MCF 10A (cell line): Measurements from ENCODE around the gene TCF4. TPM values are rescaled to one million over a fixed set of nuclear protein-coding genes. Genes with fewer than 3 reads are reported as not detected.

ENCODE experiments used
- BruUV-seq: library from RNA; stranded (reverse); fragments of 400-500 nt; replicated peaks from 2 replicates; lab custom pipeline; 2021; lab: Mats Ljungman, UMichigan
- CTCF ChIA-PET: fragments of 300-600 bp; sonication (Branson Sonifier 250); formaldehyde crosslinking; extraction: SDS; loops from one replicate; lab custom pipeline; 2021; ENCODE audit warnings: antibody characterized with exemption, inconsistent platforms; lab: Yijun Ruan, JAX
- POLR2A ChIA-PET: fragments of 300-600, 350-650 bp; sonication (Branson Sonifier 250); formaldehyde crosslinking; extraction: SDS; loops from one replicate; lab custom pipeline; 2020; ENCODE audit warnings: antibody characterized with exemption, inconsistent platforms; lab: Yijun Ruan, JAX
- DNase-seq: peaks from one replicate; pipeline ENCODE4 v3.0.0-alpha.2; 2018; ENCODE audit not compliant: unreplicated experiment
- H3K27ac Mint-ChIP-seq: one replicate; pipeline ENCODE4 v1.8.0; 2022; ENCODE audit warnings: mild to moderate bottlenecking, low read depth, mixed read lengths; ENCODE audit not compliant: unreplicated experiment
- H3K27me3 Mint-ChIP-seq: one replicate; pipeline ENCODE4 v1.8.0; 2022; ENCODE audit warnings: mixed read lengths; ENCODE audit not compliant: insufficient read depth, unreplicated experiment
- H3K36me3 Mint-ChIP-seq: one replicate; pipeline ENCODE4 v1.8.0; 2022; ENCODE audit warnings: mild to moderate bottlenecking, moderate library complexity, mixed read lengths; ENCODE audit not compliant: insufficient read depth, unreplicated experiment
- H3K4me1 Mint-ChIP-seq: one replicate; pipeline ENCODE4 v1.8.0; 2022; ENCODE audit warnings: mixed read lengths; ENCODE audit not compliant: insufficient read depth, unreplicated experiment
- H3K4me3 Mint-ChIP-seq: one replicate; pipeline ENCODE4 v1.8.0; 2022; ENCODE audit warnings: mild to moderate bottlenecking, moderate library complexity, mixed read lengths; ENCODE audit not compliant: unreplicated experiment
- H3K9me3 Mint-ChIP-seq: one replicate; pipeline ENCODE4 v1.8.0; 2022; ENCODE audit warnings: mixed read lengths; ENCODE audit not compliant: unreplicated experiment
- intact Hi-C: fragments of 100-400 bp; cut with micrococcal nuclease; formaldehyde crosslinking; loops from 2 replicates; pipeline ENCODE4 v1.14.1; 2022
- total RNA-seq: library from RNA; stranded (reverse); gene quantifications from 2 replicates; pipeline ENCODE4 v1.2.3, GENCODE V29; 2022
- TF ChIP-seq, protein P1 (sequence below): fragments of 200-600 bp; IDR thresholded peaks from one replicate; pipeline ENCODE4 v1.8.0; 2022; ENCODE audit warnings: antibody characterized with exemption, mild to moderate bottlenecking; ENCODE audit not compliant: unreplicated experiment

Gene TCF4
- total RNA-seq, 1 experiment from 2014 or later = 6.2 TPM

DNA sequence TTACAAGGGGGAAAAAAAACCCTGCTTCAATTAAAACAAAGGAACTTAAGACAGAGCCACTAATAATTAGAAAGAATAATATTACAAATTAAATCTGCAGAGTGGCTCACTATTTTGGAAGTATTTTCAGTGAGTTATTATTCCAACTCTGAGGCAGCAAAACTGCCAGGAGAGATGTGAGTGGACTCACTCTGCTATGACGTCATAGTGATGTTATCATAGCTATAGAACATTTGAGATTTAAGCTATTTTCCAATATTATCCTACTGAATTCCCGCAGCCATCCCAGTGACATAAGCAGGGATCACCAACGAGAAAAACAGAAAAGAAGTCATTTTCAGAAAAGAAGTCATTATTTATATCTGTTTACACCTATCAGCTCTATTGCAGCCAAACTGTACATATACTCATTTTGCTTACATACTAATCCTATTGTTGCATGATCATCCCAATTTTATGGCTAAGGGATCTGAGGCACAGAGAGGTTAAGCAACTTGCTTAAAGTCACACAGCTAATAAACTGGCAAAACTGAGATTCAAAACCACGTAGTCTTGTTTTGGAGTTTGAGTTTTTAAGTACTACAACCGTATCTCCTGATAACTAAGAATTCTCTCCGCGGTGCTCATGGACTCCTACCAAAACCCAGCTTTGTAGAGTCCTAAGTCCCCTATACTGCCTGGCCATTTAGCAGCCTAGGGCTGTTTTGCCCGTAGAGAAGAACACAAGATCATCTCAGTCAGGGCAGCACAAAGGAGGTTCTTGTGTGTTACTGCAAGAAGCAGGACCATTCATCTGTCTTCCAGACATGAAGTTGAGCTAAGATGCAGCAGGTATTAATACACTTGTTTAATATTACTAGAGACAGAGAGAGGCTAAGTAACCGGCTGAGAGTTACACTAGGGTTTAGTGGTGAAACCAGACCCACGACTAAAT lies 299.8 kb downstream of the TCF4 start:
- intact Hi-C loops = no loop called here
- DNase-seq = no peak
- no peak overlapping the region for H3K4me3 Mint-ChIP-seq
- ChIA-PET CTCF (interaction anchor here (0.7 to 0.8 kb wide), 2 partner anchors 26 to 74 kb away, joined by 3 to 4 read pairs; no protein-coding TSS in a partner anchor), POLR2A (no interaction called here)
- no peak overlapping the region for H3K27ac Mint-ChIP-seq
- H3K27me3 Mint-ChIP-seq = no peaks in the 10 kb centered on the region
- H3K9me3 Mint-ChIP-seq = no peaks in the 10 kb centered on the region
- H3K36me3 Mint-ChIP-seq = no peaks in the 10 kb centered on the region
- BruUV-seq = no TSS peak
- TF ChIP-seq, protein P1, sequence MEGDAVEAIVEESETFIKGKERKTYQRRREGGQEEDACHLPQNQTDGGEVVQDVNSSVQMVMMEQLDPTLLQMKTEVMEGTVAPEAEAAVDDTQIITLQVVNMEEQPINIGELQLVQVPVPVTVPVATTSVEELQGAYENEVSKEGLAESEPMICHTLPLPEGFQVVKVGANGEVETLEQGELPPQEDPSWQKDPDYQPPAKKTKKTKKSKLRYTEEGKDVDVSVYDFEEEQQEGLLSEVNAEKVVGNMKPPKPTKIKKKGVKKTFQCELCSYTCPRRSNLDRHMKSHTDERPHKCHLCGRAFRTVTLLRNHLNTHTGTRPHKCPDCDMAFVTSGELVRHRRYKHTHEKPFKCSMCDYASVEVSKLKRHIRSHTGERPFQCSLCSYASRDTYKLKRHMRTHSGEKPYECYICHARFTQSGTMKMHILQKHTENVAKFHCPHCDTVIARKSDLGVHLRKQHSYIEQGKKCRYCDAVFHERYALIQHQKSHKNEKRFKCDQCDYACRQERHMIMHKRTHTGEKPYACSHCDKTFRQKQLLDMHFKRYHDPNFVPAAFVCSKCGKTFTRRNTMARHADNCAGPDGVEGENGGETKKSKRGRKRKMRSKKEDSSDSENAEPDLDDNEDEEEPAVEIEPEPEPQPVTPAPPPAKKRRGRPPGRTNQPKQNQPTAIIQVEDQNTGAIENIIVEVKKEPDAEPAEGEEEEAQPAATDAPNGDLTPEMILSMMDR = no peak
- H3K4me1 Mint-ChIP-seq = no peaks in the 10 kb centered on the region

DNA sequence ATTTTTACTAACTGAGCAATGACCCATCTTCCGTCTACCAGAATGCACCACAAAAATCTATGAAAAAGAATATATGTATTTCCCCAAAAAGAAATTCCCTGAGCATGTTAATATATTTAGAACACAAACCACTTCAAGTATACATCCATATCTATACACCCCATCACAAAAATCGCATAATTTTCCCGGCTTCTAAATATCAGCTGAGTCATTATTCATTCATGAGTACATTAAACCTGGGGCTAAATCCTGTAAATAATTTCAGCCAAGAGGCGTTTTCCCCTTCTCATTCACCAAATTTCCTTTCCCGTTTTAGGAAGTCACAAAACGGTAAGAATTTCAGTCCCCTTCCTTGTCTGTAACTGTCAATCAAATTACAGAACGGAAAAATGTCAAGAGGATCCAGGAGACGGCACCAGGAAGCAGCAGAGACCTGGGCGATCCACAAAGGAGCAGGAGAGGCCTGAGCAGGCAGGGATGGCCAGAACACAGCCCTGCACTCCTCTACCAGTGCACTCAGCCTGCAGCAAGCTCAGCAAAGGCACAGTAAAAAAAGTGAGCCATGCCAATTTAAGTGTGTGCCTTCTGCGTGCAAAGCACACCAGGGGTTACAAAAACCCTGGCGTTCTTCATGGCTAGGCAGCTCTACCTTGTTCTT lies 300.7 kb downstream of the TCF4 start:
- TF ChIP-seq, protein P1 = no peak
- no peak overlapping the region for H3K4me3 Mint-ChIP-seq
- CTCF ChIA-PET = interaction anchor here (0.8 to 2.1 kb wide), 2 partner anchors 53 to 73 kb away, joined by 4 to 13 read pairs; no protein-coding TSS in a partner anchor
- H3K27me3 Mint-ChIP-seq = no peaks in the 10 kb centered on the region
- no peaks in the 10 kb centered on the region for H3K9me3 Mint-ChIP-seq
- no peaks in the 10 kb centered on the region for H3K4me1 Mint-ChIP-seq
- DNase-seq = no peak
- H3K36me3 Mint-ChIP-seq = no peaks in the 10 kb centered on the region
- no TSS peak for BruUV-seq
- no peak overlapping the region for H3K27ac Mint-ChIP-seq
- POLR2A ChIA-PET = no interaction called here
- intact Hi-C loops = no loop called here

DNA sequence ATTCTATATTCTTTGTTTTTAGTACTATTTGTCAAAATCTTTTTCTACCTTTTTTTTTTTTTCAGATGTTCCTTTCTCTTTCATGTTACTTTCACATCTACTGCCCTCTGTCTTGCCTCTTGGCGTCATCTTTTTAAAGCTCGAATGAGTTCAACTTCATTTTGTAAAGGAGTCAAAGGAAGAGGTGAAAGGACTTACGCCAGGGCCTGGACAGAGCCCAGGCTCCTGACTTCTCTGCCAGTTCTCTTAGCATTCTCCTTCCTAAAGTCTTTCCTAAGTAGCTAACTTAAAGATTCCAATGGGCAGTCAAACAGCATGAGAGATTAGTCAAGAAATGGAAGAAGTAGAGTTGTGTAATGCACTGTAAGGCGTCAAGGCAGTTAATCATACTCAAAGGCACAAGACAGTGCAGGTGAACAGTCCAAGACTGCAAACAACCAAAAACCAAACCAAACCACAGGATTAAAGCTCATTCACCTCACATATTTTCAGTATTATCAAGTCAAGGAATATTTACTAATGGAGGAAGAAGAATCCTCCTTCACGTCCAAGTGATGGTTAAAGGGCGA lies 301.7 kb downstream of the TCF4 start:
- DNase-seq = no peak
- Mint-ChIP-seq H3K36me3 (no peaks in the 10 kb centered on the region), H3K27me3 (no peaks in the 10 kb centered on the region), H3K27ac (no peak overlapping the region), H3K9me3 (no peaks in the 10 kb centered on the region), H3K4me3 (no peak overlapping the region), H3K4me1 (no peaks in the 10 kb centered on the region)
- intact Hi-C loops = no loop called here
- CTCF ChIA-PET = interaction anchor here (0.6 to 2.1 kb wide), 4 partner anchors 38 to 492 kb away, joined by 3 to 13 read pairs (median 4); no protein-coding TSS in a partner anchor
- POLR2A ChIA-PET = interaction anchor here (0.5 to 0.6 kb wide), 2 partner anchors 1298 to 1339 kb away, joined by 4 read pairs; no protein-coding TSS in a partner anchor
- TF ChIP-seq, protein P1 = no peak
- BruUV-seq = no TSS peak

DNA sequence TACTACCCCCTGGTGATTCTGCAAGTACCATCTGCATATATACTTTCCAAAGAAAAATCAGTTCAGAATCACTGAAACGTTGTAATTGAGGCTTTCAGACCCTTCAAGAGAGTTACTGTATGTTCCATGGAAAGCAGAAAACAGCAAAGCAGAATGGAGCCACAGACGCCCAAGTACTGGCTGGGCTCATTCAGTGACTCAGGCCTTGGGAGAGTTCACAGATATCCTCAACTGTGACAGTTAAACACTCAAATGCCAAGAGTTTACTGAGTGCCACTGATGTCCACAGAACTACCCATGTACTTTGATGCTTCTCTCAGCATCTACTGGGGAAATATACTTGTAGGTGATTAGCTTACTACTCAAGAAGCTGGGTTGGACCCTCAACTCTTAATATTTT lies 303.4 kb downstream of the TCF4 start:
- Mint-ChIP-seq H3K4me1 (no peaks in the 10 kb centered on the region), H3K27me3 (no peaks in the 10 kb centered on the region), H3K27ac (no peak overlapping the region), H3K4me3 (no peak overlapping the region), H3K36me3 (no peaks in the 10 kb centered on the region), H3K9me3 (no peaks in the 10 kb centered on the region)
- CTCF ChIA-PET = no interaction called here
- POLR2A ChIA-PET = no interaction called here
- intact Hi-C loops = no loop called here
- TF ChIP-seq, protein P1 = no peak
- no TSS peak for BruUV-seq
- no peak for DNase-seq
